Measurements from ENCODE around the gene TTC14. TPM values are rescaled to one million over a fixed set of nuclear protein-coding genes. Genes with fewer than 3 reads are reported as not detected.

Gene TTC14
- 28.3 and 43.0 TPM in 2 replicates for total RNA-seq

GRCh38 chr3:180601688-180602666 lies at the start of gene TTC14:
TTC14 (plus strand) TSS chr3:180602163; CDS start chr3:180602262, 99 bp downstream.

Other genes starting within 250 kb of the TTC14 start
- not detected in 2 replicates for gene CCDC39, start 77.3 kb downstream of the TTC14 start, total RNA-seq